Adipose tissue (tissue), 3 donors: ENCODE data around the gene CDK17. TPM values are rescaled to one million over a fixed set of nuclear protein-coding genes. Genes with fewer than 3 reads are reported as not detected.
"Not testable (repeated sequence)": the region's sequence is repeated elsewhere in the genome, so short reads cannot be mapped to it uniquely, and the experiment has no call there.

ENCODE experiments used
- H3K27ac ChIP-seq: one replicate; pipeline ENCODE4 v1.5.1; 2013; ENCODE audit warnings: low read depth, low read length
- WGBS, 3 donors: extraction: QIAGEN DNeasy Blood & Tissue Kit; methylation state at CpG; one replicate each; pipeline ENCODE4 v1.1.7; 2013; 5-methylcytosine and 5-hydroxymethylcytosine counted together
- polyA plus RNA-seq, 3 donors: library from polyadenylated mRNA; stranded (reverse); fragments of 200-250 nt; gene quantifications; one replicate each; pipeline ENCODE4 v1.2.3, GENCODE V29; 2013
- donor health status: healthy with polysubstance abuse.
- donor health status: Bipolar disorder and iron deficiency.
- donor health status: healthy.

The CDK17 gene
- polyA plus RNA-seq, 3 donors = 3.8 to 20.4 (median 12.1) TPM

- H3K27ac ChIP-seq = no peak overlapping the region
- WGBS, 3 donors = 73 to 82% (median 77%) methylated on average over 3 of the region's 3 CpGs
Measured at GRCh38 chr12:96338852-96339471, 61.3 kb downstream of the CDK17 start.

DNA sequence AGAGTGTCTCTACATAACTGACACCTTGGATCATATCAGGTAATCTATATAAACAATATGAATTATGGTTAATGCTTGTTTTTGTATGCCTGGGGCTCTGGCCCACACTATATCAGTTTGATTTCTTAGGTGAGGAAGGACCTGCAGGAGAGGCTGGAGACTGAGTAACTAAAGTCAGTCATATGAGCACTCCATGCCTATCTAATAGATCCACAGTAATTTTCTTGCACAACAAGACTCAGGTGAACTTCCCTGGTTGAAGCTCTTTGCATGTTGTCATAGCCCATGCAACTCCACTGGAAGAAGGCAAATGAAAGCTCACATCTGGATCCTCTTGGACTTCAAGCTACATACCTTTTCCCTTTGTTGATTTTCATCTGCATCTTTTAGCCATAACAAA lies 62.3 kb downstream of the CDK17 start:
- H3K27ac ChIP-seq = no peak overlapping the region

GRCh38 chr12:96336489-96336888 lies 63.8 kb downstream of the CDK17 start:
- WGBS, 3 donors = 98 to 100% (median 99%) methylated on average over 4 of the region's 4 CpGs
- H3K27ac ChIP-seq = no peak overlapping the region

DNA sequence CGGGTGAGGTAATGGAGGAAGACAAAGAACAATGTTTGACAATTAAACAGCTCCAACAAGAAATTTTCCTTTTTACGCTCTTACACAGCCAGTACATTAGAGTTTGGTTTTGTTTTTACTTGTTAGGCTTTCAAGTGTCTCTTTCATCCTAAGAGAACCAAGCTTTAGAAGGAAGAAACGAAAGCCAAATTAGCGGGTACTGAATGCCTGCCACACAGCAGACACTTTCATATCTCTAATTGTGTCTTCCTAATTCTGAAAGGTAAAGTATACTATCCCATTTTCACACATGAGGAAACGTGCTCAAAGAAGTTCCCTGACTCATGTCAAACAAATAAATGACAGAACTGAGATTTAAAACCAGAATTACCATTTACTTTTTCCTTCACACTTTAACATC lies 65.0 kb downstream of the CDK17 start:
- WGBS, 3 donors = 83 to 85% (median 84%) methylated on average over 5 of the region's 5 CpGs
- H3K27ac ChIP-seq = no peak overlapping the region

DNA sequence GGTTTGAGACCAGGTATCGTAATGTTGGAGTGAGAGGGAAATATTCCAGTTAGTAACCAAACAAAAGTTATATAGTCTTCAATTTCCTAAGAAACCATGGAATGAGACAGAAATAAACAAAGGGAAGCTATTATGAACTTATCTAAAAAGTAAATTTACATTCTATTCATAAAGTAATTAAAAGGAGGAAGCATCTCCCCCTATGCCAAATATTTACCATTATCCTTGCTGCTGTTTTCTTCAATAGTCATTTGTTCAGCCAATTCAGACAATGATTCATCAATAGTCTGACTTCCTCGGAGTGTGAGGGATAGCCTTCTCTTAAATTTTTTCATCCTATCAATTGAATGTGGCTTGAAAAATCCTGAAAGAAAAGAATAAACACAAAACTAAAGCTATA lies 65.7 kb downstream of the CDK17 start:
- H3K27ac ChIP-seq = no peak overlapping the region
- 62 to 73% (median 71%) methylated on average over 2 of the region's 2 CpGs for WGBS, 3 donors

GRCh38 chr12:96329545-96329944 lies 70.7 kb downstream of the CDK17 start:
- WGBS, 3 donors = 66 to 73% (median 70%) methylated on average over 3 of the region's 3 CpGs
- H3K27ac ChIP-seq = no peak overlapping the region

GRCh38 chr12:96329018-96329417 lies 71.2 kb downstream of the CDK17 start:
- 85 to 94% (median 85%) methylated on average over 2 of the region's 2 CpGs for WGBS, 3 donors

GRCh38 chr12:96327889-96328288 lies 72.3 kb downstream of the CDK17 start:
- no peak overlapping the region for H3K27ac ChIP-seq
- WGBS, 3 donors = 88 to 94% (median 89%) methylated on average over 3 of the region's 3 CpGs

More at GRCh38 chr12:96329018-96329417, 71.2 kb downstream of the CDK17 start:
- no peak overlapping the region for H3K27ac ChIP-seq

- no peak overlapping the region for H3K27ac ChIP-seq
- 85 to 92% (median 89%) methylated on average over 1 of the region's 1 CpG for WGBS, 3 donors
Measured at GRCh38 chr12:96327346-96327745, 72.9 kb downstream of the CDK17 start.

- 77 to 87% (median 80%) methylated on average over 6 of the region's 6 CpGs for WGBS, 3 donors
- no peak overlapping the region for H3K27ac ChIP-seq
Measured at GRCh38 chr12:96326628-96327227, 73.5 kb downstream of the CDK17 start.

- WGBS, 3 donors = 75 to 81% (median 80%) methylated on average over 3 of the region's 3 CpGs
- H3K27ac ChIP-seq = no peak overlapping the region
Measured at GRCh38 chr12:96323906-96324305, 76.3 kb downstream of the CDK17 start.

DNA sequence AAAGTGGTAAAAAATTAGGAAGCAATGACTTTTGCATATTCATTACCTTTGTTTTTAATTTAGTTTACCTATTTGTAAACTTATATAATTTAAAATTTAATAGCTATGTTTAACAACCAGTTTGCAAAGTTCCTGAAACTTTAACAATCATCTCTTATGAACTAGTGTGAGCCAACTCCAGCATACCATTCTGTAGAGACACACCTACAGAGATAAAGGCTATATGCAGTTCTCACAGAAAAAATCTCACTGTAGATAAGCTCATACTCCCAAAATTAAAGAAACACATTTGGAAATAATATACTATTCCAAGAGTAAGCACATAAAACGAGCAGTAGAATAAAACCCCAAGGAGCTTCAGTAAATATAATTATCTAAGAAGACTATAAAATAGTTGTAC lies 77.5 kb downstream of the CDK17 start:
- H3K27ac ChIP-seq = no peak overlapping the region
- 79 to 93% (median 91%) methylated on average over 1 of the region's 1 CpG for WGBS, 3 donors

- WGBS, 3 donors = 87 to 90% (median 89%) methylated on average over 6 of the region's 6 CpGs
- no peak overlapping the region for H3K27ac ChIP-seq
Measured at GRCh38 chr12:96321941-96322340, 78.3 kb downstream of the CDK17 start.

- not testable (repeated sequence) for H3K27ac ChIP-seq
- WGBS, 3 donors = 84 to 100% (median 90%) methylated on average over 2 of the region's 2 CpGs
Measured at GRCh38 chr12:96317801-96318200, 82.4 kb downstream of the CDK17 start.

DNA sequence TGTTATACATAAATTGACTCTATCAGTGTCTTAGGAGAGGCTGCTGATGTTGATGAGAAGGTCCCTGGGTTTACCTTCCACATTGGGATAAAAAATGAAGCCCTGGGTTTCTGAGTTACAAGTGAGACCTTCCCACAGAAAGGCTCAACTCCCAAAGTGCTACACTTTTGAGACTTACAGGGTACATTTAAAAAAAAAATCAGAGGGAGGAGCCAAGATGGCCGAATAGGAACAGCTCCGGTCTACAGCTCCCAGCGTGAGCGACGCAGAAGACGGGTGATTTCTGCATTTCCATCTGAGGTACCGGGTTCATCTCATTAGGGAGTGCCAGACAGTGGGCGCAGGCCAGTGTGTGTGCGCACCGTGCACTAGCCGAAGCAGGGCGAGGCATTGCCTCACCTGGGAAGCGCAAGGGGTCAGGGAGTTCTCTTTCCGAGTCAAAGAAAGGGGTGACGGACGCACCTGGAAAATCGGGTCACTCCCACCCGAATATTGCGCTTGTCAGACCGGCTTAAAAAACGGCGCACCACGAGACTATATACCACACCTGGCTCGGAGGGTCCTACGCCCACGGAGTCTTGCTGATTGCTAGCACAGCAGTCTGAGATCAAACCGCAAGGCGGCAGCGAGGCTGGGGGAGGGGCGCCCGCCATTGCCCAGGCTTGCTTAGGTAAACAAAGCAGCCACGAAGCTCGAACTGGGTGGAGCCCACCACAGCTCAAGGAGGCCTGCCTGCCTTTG lies 84.3 kb downstream of the CDK17 start:
- 58 to 70% (median 65%) methylated on average over 21 to 33 of the region's 33 CpGs for WGBS, 3 donors
- not testable (repeated sequence) for H3K27ac ChIP-seq

DNA sequence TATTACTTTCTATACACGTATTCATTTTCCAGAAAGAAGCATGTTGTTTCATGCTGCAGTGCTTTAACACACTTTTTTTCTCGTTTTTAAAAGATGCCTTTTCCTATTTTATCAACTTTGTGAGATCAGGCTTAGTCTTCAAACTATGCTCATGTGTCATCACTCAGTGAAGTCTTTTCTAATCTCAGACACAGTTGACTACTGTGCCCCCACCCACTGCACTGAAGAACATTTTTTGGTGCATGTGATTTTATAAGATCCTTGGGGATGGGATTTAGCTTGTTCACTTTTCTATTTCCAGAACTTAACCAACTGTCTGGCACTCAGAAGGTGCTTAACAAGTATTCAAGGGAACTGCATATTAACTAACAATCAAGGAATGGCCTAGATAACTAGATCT lies 85.5 kb downstream of the CDK17 start:
- H3K27ac ChIP-seq = no peak overlapping the region

DNA sequence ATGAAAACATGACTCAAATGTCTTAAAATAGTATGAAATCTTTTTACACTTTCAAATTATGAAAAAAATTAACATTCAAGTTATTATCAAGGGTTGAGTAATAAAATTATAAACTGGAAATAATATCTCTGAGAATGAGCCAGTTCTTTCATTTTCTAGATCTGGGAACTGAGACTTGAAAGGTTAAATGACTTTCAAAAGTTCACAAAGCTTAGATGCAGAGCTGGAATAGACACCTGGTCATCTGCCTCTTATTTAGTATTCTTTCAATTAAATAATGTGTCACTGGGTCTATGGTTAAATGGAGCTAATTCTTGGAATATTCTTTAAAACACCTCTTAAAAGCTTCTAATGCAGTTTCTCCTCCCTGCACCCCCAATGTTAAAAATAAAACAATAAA lies 86.6 kb downstream of the CDK17 start:
- no peak overlapping the region for H3K27ac ChIP-seq

More for the DNA sequence above, 85.5 kb downstream of the CDK17 start:
- 75 to 79% (median 79%) methylated on average over 2 of the region's 2 CpGs for WGBS, 3 donors

- WGBS, 3 donors = 94 to 97% (median 95%) methylated on average over 1 of the region's 1 CpG
- no peak overlapping the region for H3K27ac ChIP-seq
Measured at GRCh38 chr12:96311191-96311590, 89.0 kb downstream of the CDK17 start.

DNA sequence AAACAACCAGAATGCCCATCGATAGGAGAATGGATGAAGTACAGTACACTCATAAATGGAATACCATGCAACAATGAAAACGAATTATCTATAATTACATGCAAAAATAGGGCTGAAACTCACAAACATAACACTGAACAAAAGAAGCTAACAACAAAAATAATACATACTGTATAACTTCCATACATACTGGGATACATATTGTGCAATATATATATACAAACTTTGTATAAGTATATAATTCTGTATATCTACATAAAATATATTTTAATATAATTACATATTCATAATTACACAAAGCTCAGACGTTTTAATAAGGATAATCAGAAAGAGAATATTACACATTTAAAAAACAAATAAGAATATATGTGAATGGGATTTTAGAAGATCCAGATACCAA lies 90.2 kb downstream of the CDK17 start:
- WGBS, 3 donors = 89 to 94% (median 92%) methylated on average over 3 of the region's 3 CpGs
- H3K27ac ChIP-seq = no peak overlapping the region

DNA sequence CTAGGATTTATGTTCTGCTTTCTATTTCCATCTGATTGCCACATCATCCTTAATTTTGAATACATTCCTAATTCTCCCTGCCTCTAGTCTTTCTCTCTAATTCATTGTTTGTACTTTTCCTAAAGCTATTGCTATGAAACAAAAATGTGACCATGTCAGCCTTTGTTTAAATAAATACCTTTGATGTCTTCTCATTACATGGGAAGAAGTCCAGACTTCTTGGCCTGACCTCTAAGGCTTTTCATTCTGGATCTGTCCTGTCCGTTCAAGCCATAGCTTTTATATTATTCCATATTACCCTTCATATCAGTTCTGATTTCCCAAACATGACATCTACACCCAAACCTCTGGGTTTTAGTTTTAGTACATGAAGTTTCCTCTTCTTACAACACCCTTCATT lies 91.4 kb downstream of the CDK17 start:
- WGBS, 3 donors = 54 to 75% (median 56%) methylated on average over 1 of the region's 1 CpG
- H3K27ac ChIP-seq = no peak overlapping the region
